Measurements from ENCODE around the gene TCL1A. TPM values are rescaled to one million over a fixed set of nuclear protein-coding genes. Genes with fewer than 3 reads are reported as not detected.

TCL1A gene
- total and polyA plus RNA-seq, 10 of the 15 experiments (the other 5 are each of a cell fraction or from before 2014, with no cell fraction given): 5.9 to 283 (median 113) TPM

DNA sequence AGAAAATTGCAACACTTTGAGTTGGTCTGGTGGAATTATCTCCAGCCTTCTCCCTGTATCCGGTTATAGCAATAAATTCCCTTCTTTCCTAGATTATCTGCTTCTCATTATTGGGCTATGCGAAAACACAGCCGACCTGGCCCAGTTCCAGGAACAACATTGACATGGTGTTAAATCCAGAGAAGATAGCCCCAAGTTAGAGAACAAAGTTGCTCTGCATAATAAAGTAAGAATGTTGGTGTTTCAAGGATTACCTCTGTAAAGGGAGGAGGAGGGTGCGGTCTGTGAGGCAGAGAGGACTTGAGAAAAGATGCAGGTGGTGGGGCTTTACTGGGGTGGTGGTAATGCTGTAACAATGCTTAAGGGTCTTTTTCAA is 12.1 kb downstream of the TCL1A start:
- Histone ChIP-seq H3K27me3 (replicated peaks in 1 of 2; ENCODE audit: control insufficient read depth in 2 of 2, insufficient read depth in 2 of 2, low read length in 1 of 2) (no peaks in the 10 kb centered on the region), H4K20me1 (ENCODE audit: control insufficient read depth, insufficient read depth) (no peaks in the 10 kb centered on the region), H3K4me2 (ENCODE audit: control insufficient read depth, insufficient read depth) (no peak overlapping the region), H3K27ac (ENCODE audit: control insufficient read depth, insufficient read depth) (no peak overlapping the region), H3K4me3 (no peak overlapping the region), H3K4me1 (ENCODE audit: control insufficient read depth, insufficient read depth, low read length) (peaks cover 29% of the 10 kb centered on the region), H3K36me3 (ENCODE audit: control insufficient read depth in 2 of 2, insufficient read depth in 2 of 2, low read length in 1 of 2) (no peaks in the 10 kb centered on the region), H2AFZ (ENCODE audit: control insufficient read depth, low read depth, low read length) (no peak overlapping the region), H3K79me2 (ENCODE audit: control insufficient read depth, insufficient read depth, low read length) (no peaks in the 10 kb centered on the region), H3K9ac (ENCODE audit: control insufficient read depth, insufficient read depth, low read length) (no peak overlapping the region), H3K9me3 (replicated peaks; ENCODE audit: control insufficient read depth, insufficient read depth, low read length) (no peaks in the 10 kb centered on the region)
- ChIA-PET RAD21 (ENCODE audit: unreplicated experiment) (interaction anchor here (1.1 to 1.5 kb wide), 2 partner anchors 72 to 135 kb away, joined by 3 to 4 read pairs; no protein-coding TSS in a partner anchor), SMC1A (ENCODE audit: uncharacterized antibody, unreplicated experiment) (interaction anchor here (1.1 kb wide), 1 partner anchor 259 kb away, joined by 3 read pairs; no protein-coding TSS in a partner anchor), POLR2A (no interaction called here), CTCF (interaction anchor here (2.3 kb wide), 1 partner anchor 9 kb away, joined by 6 read pairs; no protein-coding TSS in a partner anchor)
- no TSS peak for BruUV-seq (replicated peaks)
- DNase-seq (ENCODE audit: low read depth, low spot score) (no peak), ATAC-seq (no peak), FAIRE-seq (no peak)
- intact Hi-C loops (cut with micrococcal nuclease; ENCODE audit: unreplicated experiment): no loop called here
- in situ Hi-C loops (cut with MboI): no loop called here
- 75% methylated on average over 4 of the region's 4 CpGs for WGBS (ENCODE audit: insufficient coverage, insufficient replicate concordance, low lambda C conversion rate, missing lambda C conversion rate)
- TF ChIP-seq MYB (IDR thresholded peaks at IDR 0.05; ENCODE audit: borderline replicate concordance, low read depth, low read length): no peak
- no peak for TF ChIP-seq CHD2 (IDR thresholded peaks at IDR 0.05; ENCODE audit: borderline replicate concordance, low read depth, low read length)
- TF ChIP-seq NFXL1 (IDR thresholded peaks at IDR 0.05; ENCODE audit: borderline replicate concordance): no peak
- TF ChIP-seq, protein P1, sequence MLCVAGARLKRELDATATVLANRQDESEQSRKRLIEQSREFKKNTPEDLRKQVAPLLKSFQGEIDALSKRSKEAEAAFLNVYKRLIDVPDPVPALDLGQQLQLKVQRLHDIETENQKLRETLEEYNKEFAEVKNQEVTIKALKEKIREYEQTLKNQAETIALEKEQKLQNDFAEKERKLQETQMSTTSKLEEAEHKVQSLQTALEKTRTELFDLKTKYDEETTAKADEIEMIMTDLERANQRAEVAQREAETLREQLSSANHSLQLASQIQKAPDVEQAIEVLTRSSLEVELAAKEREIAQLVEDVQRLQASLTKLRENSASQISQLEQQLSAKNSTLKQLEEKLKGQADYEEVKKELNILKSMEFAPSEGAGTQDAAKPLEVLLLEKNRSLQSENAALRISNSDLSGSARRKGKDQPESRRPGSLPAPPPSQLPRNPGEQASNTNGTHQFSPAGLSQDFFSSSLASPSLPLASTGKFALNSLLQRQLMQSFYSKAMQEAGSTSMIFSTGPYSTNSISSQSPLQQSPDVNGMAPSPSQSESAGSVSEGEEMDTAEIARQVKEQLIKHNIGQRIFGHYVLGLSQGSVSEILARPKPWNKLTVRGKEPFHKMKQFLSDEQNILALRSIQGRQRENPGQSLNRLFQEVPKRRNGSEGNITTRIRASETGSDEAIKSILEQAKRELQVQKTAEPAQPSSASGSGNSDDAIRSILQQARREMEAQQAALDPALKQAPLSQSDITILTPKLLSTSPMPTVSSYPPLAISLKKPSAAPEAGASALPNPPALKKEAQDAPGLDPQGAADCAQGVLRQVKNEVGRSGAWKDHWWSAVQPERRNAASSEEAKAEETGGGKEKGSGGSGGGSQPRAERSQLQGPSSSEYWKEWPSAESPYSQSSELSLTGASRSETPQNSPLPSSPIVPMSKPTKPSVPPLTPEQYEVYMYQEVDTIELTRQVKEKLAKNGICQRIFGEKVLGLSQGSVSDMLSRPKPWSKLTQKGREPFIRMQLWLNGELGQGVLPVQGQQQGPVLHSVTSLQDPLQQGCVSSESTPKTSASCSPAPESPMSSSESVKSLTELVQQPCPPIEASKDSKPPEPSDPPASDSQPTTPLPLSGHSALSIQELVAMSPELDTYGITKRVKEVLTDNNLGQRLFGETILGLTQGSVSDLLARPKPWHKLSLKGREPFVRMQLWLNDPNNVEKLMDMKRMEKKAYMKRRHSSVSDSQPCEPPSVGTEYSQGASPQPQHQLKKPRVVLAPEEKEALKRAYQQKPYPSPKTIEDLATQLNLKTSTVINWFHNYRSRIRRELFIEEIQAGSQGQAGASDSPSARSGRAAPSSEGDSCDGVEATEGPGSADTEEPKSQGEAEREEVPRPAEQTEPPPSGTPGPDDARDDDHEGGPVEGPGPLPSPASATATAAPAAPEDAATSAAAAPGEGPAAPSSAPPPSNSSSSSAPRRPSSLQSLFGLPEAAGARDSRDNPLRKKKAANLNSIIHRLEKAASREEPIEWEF (IDR thresholded peaks at IDR 0.05; ENCODE audit: insufficient replicate concordance, low read depth, low read length): no peak

All from GM12878 (cell line).